Prostate gland (tissue), 2 donors: ENCODE measurements around the gene DYNC2LI1.

Experiments
- POLR2A ChIP-seq: fragments of 450-650 bp; IDR thresholded peaks from one replicate; pipeline ENCODE4 v1.6.1; 2016; ENCODE audit warnings: antibody characterized with exemption, mild to moderate bottlenecking
- POLR2AphosphoS5 ChIP-seq: sonication (generic); formaldehyde crosslinking; IDR thresholded peaks from one replicate; pipeline ENCODE4 v1.6.1; 2017; ENCODE audit warnings: antibody characterized with exemption
- TF ChIP-seq, protein P1 (sequence below), 4 experiments: fragments of 200-600 bp in 2 of 4; fragments of 450-650 bp in 2 of 4; sonication (generic) in 2 of 4; IDR thresholded peaks; 1 replicate in 3 of 4; 2 replicates in 1 of 4; pipeline ENCODE4 v1.5.1; 2016 to 2019; ENCODE audit warnings: antibody characterized with exemption in 4 of 4, mild to moderate bottlenecking in 2 of 4, moderate library complexity in 2 of 4

DNA sequence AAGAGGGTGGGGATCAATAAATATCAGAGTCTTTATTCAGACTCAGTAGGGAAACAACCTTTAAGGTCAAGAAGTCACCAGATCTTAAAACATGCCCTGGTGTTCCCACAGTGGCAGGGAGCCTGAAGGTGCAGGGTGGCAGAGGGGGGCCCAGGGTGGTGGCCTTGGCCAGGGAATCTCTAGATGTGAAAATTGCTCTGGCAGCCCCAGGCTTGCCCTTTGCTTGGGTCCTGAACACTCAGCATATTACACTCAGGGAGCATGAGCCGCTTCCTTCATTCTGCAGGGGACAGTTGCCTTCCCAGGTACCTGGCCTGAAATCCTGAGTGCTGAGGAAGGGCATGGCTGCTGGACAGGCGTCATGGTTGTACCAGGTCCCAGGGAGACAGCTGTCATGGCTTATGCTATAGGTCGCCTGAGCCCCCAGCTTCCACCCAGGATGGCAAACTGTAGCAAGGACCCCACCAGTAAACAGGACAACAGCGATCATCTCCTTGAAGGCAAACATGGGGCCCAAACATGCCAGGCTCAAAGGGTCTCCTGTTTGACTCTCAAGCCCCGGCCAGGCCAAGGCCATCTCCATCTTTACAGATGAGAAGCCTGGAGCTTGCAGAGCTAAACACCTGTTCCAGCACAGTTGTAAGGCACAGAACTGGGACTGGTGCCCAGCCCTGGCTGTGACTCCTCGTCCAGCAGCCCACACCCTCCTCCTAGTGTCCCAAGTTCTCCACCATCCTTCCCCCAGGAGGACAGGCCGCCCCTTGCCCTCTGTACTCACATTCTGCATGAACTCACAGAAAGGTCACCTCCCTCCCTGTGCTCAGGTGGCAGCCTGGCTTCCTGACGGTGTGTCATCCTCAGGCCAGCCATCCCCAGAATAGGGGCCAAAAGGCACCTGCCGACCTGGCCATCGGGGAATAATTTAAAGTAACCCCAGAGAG, 79.6 kb downstream of the DYNC2LI1 start:
- TF ChIP-seq POLR2A (no peak), POLR2AphosphoS5 (no peak)
- TF ChIP-seq, protein P1, sequence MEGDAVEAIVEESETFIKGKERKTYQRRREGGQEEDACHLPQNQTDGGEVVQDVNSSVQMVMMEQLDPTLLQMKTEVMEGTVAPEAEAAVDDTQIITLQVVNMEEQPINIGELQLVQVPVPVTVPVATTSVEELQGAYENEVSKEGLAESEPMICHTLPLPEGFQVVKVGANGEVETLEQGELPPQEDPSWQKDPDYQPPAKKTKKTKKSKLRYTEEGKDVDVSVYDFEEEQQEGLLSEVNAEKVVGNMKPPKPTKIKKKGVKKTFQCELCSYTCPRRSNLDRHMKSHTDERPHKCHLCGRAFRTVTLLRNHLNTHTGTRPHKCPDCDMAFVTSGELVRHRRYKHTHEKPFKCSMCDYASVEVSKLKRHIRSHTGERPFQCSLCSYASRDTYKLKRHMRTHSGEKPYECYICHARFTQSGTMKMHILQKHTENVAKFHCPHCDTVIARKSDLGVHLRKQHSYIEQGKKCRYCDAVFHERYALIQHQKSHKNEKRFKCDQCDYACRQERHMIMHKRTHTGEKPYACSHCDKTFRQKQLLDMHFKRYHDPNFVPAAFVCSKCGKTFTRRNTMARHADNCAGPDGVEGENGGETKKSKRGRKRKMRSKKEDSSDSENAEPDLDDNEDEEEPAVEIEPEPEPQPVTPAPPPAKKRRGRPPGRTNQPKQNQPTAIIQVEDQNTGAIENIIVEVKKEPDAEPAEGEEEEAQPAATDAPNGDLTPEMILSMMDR (IDR thresholded peaks at IDR 0.05), result no peak
